Measurements from ENCODE around the gene CHAF1B. TPM values are rescaled to one million over a fixed set of nuclear protein-coding genes. Genes with fewer than 3 reads are reported as not detected.

Gene CHAF1B
- total and polyA plus RNA-seq, 2 of the 8 experiments (the other 6 are each of a cell fraction or from before 2014, with no cell fraction given), result 11.8 to 23.1 TPM

DNA sequence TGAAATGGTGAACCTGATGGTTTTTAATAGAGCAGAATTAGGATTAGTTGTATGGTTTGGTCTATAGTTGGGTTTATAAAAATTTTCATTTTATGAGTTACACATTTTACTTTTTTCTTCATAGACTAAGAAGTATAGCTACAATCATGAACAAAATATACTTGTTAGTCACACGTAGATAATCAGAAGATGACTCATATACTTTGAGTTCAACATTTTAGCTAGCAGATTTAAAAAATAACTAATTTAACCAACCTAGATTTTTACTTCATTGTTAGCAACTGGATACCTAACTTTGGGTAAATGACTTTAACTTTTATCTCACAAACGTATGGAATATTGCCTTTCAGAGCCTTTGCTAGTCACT is 37.2 kb upstream of the CHAF1B start:
- Histone ChIP-seq H2BK20ac (ENCODE audit: low read length) (no peak overlapping the region), H3K79me1 (ENCODE audit: low read depth, low read length) (no peaks in the 10 kb centered on the region), H3K4me2 (ENCODE audit: insufficient read depth in 1 of 2, low read depth in 2 of 2, low read length in 2 of 2) (no peak overlapping the region), H2AFZ (ENCODE audit: low read length) (no peak overlapping the region), H4K20me1 (replicated peaks in 1 of 2; ENCODE audit: control insufficient read depth in 1 of 2, insufficient read depth in 2 of 2, low read length in 2 of 2) (peaks cover 0 to 2% of the 10 kb centered on the region in 2 experiments), H2BK120ac (replicated peaks; ENCODE audit: low read depth, low read length) (no peak overlapping the region), H3K23me2 (ENCODE audit: low read depth, low read length) (no peaks in the 10 kb centered on the region), H3K18ac (ENCODE audit: extremely low read depth, low read length) (no peak overlapping the region), H4K91ac (replicated peaks; ENCODE audit: insufficient read length, low read length) (no peak overlapping the region), H3K27ac (ENCODE audit: low read depth, low read length) (no peak overlapping the region), H3K9me3 (ENCODE audit: insufficient read depth in 2 of 2, low read depth in 1 of 2, low read length in 1 of 2) (no peaks in the 10 kb centered on the region), H3K36me3 (ENCODE audit: control insufficient read depth in 2 of 4, insufficient read depth in 4 of 4, low read length in 3 of 4) (peaks cover 5 to 74% (median 39%) of the 10 kb centered on the region in 4 experiments; a peak in 7 of 8 replicates), H2BK12ac (ENCODE audit: low read depth, low read length) (no peak overlapping the region), H2BK5ac (ENCODE audit: low read depth, low read length) (no peak overlapping the region), H3K79me2 (ENCODE audit: control insufficient read depth in 1 of 2, insufficient read depth in 2 of 2, low read length in 2 of 2) (no peaks in the 10 kb centered on the region), H3K4ac (replicated peaks; ENCODE audit: insufficient read length, low read depth, low read length) (no peak overlapping the region), H3K4me3 (ENCODE audit: extremely low read depth in 1 of 4, insufficient read depth in 2 of 4, low read depth in 3 of 4, low read length in 4 of 4) (no peak overlapping the region), H2AK5ac (ENCODE audit: low read depth, low read length) (no peak overlapping the region), H3K56ac (replicated peaks; ENCODE audit: insufficient read length, low read depth, low read length) (no peak overlapping the region), H3K14ac (ENCODE audit: insufficient read length) (no peak overlapping the region), H3K9ac (replicated peaks in 1 of 4; ENCODE audit: extremely low read depth in 1 of 4, low read depth in 3 of 4, low read length in 3 of 4) (no peak overlapping the region), H3K23ac (ENCODE audit: insufficient read length) (no peak overlapping the region), H3K4me1 (replicated peaks in 1 of 4; ENCODE audit: control insufficient read depth in 3 of 4, insufficient read depth in 4 of 4, low read length in 3 of 4) (no peaks in the 10 kb centered on the region), H4K8ac (ENCODE audit: extremely low read depth, insufficient read depth, low read length) (no peak overlapping the region), H3K27me3 (replicated peaks in 1 of 4; ENCODE audit: control insufficient read depth in 3 of 4, extremely low read depth in 1 of 4, insufficient read depth in 3 of 4, low read length in 3 of 4) (no peaks in the 10 kb centered on the region), H2BK15ac (ENCODE audit: low read length) (no peak overlapping the region), H4K5ac (ENCODE audit: insufficient read length, low read depth, low read length) (no peak overlapping the region)
- DNase-seq (ENCODE audit: low read depth in 1 of 2, low spot score in 2 of 2) (no peak), FAIRE-seq (no peak)
- 92% methylated on average over 2 of the region's 2 CpGs; no CpG with 5 or more reads in 1 of the 2 experiments for WGBS, 2 experiments (ENCODE audit: extremely low coverage in 1 of 2, insufficient coverage in 1 of 2, insufficient read length in 1 of 2, insufficient replicate concordance in 2 of 2, low coverage in 1 of 2, low lambda C conversion rate in 2 of 2, missing lambda C conversion rate in 1 of 2)
- ChIA-PET POLR2A (ENCODE audit: partially characterized antibody) (interaction anchor here (0.5 kb wide), 1 partner anchor 32 kb away, joined by 3 read pairs; no protein-coding TSS in a partner anchor), CTCF (ENCODE audit: partially characterized antibody) (no interaction called here)
- no peak for TF ChIP-seq POU5F1 (IDR thresholded peaks at IDR 0.05; ENCODE audit: low read depth, low read length)
- TF ChIP-seq EP300 (IDR thresholded peaks at IDR 0.05; ENCODE audit: borderline replicate concordance in 1 of 2, low read depth in 2 of 2, low read length in 2 of 2), result no peak
- TF ChIP-seq BACH1 (IDR thresholded peaks at IDR 0.05; ENCODE audit: low read length), result no peak
- TF ChIP-seq HDAC2 (IDR thresholded peaks at IDR 0.05; ENCODE audit: borderline replicate concordance in 1 of 2, low read depth in 2 of 2, low read length in 2 of 2), result no peak

All from H1 (cell line).